ENCODE measurements around the gene ATRIP.
A peak's percentile ranks its signal among the peaks of the same experiment; 100 is the strongest.

Gene ATRIP

GRCh38 chr3:48425281-48425812 lies 21.2 kb upstream of the ATRIP start:
- DNase-seq = no peak

DNA sequence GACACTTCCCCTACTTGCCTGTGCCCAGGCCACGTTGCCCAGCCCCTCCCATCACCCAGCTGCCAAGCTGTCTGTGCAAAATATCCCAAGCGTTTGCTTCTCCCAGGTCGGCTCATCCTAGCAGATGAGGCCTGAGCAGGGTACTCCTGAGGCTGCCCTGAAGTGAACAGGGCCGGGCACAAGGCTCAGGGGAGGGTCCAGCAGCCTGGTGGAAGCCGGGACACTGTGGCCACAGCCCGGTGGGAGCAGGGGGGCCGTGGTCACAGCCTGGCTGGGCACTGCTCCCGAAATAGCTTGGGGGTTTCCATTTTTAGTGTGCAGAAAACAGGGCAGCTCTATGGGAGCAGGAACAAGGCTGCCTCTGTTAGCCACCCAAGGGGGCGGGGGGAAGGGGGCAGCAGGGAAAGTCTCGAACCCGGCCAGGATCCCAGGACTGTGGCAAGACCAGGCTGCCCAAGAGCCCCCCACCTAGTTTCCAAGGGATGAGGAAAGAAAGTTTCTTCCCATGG lies 20.1 kb upstream of the ATRIP start:
- DNase-seq = no peak

GRCh38 chr3:48426944-48427629 lies 19.4 kb upstream of the ATRIP start:
- DNase-seq = no peak

GRCh38 chr3:48427630-48427962 lies 18.9 kb upstream of the ATRIP start:
- no peak for DNase-seq

- DNase-seq = no peak
Measured at GRCh38 chr3:48428088-48428571, 18.4 kb upstream of the ATRIP start.

DNA sequence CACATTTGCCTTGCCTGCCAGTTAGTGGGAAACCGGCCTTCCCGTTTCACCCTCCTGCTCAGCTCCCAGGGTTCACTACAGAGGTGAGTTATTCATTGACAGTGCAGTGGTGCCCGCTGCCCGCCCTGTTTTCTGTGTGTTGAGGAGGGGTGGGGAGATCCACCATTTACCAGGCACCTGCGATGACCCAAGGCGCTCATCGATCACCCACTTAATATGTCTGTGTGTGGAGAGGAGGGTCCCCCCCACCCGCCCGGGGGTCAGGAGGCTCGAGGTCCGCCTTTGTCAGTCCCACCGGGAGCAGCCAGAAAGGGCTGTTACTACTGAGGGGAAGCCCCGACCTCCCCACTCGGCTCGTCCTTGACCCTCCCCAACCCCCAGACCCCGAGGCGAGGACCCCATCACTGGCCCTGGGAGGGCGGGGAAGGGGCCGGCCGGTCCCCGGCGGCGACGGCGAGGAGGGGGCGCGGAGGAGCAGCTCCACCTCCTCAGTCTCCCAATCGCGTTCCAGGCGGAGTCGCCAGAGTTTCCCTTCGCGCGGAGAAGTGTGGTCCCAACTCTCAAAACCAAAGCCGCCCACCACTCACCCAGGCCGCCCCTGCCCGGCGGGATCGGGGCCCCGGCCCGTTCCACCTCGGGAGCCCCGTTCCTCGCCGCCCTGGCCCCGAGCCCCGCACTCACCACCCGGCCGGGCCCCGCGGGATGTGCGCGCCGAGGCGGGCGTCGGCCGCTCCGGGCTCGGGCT lies 17.8 kb upstream of the ATRIP start:
- DNase-seq = no peak

DNA sequence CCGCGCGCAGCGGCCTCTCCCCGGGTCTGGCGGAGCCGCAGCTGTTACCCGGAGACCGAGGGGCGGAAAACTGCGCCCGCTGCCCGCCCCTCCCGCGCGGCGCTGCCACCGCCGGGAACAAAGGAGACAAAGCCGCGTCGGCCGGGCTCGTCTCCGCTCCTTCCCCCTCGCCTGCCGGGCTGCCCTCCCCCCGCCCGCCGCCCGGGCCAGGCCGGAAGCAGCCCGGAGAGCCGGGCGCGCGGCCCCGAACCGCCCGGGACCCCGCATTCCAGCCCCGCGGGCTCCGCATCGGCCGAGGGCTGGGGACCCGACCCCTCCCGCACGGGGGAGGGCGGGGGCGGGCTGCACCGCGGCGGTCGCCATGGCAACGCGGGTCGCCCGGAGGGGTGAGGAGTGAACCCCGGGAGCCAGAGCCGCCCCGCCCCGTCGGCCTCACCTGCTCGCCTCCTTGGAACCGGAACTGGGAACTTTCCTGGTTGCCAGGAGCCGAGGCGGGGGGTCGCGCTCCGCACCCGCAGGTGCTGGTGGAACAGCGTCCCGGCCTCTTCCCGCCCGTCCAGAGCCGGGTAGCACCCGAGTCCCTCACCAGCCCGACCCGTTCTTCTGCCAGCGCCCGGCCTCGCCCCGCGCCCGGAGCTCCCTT lies 17.1 kb upstream of the ATRIP start:
- DNase-seq = peak; percentile 51

DNA sequence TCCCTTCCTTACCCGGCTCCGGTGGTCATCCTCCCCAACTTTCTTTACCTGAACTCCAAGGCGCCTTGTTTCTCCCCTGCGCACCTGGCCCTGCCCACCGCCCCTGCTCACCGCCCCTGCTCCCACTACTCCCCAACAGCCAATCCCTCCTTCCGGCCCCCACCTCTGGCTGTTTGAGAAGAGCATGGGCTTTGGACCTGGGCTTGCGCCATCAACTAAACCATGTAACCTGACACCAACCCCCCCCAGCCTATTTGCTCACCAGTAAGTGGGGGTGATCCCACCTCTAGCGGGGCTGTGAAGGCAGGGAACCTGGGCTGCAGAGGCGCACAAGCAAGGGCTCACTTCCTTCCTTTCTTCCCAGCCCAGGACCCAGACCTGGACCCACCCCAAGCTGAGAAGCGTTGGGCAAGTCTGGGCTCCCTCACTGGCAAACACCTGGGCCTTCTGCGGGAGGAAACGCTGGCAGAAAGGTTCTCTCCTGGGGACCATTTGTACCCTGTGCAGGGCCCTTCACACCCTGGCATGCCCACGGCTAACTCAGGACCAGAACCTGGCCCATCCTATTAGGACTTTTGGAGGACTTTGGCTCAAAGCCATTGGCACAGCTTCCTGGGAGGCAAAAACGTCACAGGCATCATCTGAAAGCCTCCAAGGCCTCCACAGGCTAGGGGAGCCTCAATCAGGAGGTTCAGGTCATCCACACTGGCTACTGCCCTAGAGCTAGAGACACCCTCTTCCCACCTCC lies 16.4 kb upstream of the ATRIP start, which contains the start of gene PLXNB1:
TSS of gene PLXNB1 (minus strand) at position 127 of the 748 bp plus-strand sequence. CDS start 5,475 bp downstream, outside the sequence.
- no peak for DNase-seq

GRCh38 chr3:48430708-48431101 lies 15.8 kb upstream of the ATRIP start:
- no peak for DNase-seq

DNA sequence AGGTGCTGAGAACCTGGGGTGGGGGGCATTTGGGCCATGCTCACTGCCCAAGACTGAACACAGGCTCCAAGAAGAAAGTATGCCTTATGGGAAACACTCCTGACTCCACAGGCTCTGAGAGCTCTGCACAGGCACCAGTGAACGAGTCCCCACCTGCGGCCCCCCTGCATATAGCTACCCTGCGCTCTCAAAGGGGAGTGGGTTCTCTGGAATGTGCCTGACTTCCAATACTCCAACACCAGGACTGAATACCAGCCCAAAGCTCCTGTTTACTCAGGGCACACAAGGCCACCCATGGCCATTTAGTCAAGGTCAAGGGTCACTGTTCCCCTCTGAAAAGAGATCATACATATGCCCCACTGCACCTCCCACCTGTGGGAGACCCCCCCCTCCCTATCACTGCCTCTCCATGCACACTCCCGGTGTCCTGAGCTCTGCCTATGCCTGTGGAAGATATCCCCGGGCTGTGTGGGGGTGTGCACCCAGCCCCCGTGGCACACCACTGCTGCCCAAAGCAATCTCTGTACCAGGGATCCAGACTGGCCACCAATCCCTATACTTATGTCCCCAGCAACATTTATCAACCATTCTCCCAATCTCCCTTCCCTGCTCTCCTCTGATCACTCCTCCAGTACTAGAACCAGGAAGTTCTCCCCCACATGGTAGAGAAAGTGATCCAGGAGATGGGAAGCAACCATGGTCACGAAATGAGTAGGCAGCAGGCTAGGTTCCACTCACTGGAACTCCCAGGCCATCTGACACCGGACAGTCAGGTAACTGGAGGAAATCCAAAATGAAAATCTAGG lies 15.1 kb upstream of the ATRIP start:
- no peak for DNase-seq

GRCh38 chr3:48432411-48433371 lies 13.8 kb upstream of the ATRIP start:
- no peak for DNase-seq

DNA sequence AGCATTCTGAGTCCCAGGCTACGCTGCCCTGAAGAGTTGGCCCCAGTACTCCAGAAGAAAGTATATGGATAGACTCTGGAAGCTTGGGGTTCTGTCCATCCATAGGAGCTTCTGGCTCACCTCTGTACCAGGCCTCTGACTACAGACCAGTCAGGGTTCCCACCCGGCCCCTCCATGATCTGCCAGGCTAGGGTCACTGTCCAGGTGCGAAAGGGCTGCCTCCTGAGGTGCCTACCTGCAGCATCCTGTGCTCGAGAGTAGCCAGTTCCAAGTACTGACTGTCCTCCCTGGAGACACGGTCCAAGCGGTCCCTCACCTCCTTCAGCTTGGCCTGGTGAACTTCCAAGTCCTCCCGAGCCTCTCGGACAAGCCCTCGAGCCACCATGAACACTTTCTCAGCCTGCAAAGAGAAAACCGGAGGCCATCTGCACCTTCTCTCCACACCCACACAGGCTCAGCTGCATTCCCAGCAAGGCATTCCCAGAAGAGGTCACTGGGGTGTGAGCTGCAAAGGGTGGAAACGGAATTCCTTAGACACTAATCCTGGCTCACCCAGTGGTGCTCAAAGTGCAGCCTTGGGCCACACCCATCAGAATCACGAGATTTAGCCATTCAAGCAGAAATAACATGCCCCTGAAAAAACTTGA lies 12.9 kb upstream of the ATRIP start:
- no peak for DNase-seq

DNA sequence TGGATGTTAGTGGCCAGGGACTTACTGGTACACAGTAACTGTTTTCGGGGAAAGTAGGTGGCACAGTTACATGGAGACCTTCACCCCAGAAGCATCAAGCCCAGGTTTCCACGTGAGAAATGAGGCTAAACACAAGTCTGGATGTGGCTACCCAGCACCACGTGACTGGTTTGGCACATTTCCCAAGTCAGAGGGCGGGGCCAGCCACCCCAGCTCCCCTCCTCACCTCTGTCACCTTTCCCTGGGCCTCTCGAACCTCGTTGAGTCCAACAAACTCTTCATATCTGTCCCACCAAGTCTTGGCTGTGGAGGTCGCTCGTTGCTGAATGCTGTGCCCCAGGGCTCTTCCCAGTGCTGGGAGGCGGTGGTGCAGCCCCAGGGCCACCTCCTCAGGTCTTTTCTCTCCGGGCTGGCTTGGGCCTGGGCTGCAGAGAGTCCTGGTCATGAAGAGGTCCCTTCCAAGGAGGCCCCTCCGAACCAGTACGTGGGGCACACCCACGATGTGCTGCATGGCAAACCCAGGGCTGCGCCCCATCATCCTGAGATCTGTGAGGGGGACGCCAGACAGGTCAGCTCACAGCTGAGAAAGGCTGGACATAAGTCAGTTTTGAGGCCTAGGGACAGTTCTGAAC lies 11.8 kb upstream of the ATRIP start:
- DNase-seq = no peak

DNA sequence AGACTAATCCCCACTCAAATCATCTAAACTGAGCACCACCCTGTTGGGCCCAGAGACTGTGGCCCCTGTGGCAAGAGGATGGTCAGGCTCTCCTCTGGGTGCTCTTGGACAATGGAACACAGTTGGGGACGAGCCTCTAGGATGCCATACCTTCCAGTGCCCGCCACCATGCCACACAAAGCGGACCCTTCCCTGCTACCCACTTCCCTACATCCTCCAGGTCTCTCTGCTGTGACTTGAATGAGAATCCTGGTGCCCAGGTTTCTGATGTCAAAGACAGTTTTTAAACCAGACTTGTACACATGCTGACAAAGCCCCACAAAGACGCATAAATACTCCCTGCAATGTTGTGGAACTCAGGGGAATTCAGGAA lies 11.3 kb upstream of the ATRIP start:
- no peak for DNase-seq

DNA sequence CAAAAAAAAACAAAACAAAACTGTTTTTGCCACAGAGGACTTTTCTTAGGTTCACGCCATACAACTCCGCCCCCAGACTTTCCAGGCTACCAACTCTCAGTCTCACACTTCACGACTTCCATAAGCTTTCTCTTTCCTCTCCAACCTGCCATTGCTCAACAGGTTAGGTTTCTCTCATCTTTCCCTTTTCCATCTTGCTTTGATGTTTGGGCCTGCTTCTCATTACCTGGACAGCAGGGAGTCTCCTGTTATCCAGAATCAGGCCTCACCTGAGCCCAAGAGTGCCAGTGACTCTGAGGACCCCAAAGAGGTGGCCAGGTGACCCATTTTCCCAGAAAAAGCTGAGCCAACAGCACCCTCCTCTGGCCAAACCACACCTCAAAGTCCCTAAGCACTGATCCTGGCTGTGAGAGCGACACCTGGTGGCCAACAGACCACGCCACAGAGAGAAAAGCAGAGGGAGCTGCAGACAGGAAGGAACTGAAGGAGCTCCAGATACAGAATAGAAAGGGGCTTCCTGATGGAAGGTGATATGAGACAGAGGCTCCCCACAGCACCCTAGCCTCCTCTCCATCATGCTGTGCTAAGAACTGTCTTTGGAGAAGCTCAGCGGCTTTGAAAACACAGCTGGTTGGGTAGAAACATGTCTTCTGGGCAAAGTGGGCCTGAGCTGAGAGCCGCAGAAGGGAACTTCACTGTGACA lies 10.6 kb upstream of the ATRIP start:
- peak; percentile 88 for DNase-seq

- DNase-seq = no peak
Measured at GRCh38 chr3:48436477-48436787, 10.1 kb upstream of the ATRIP start.

DNA sequence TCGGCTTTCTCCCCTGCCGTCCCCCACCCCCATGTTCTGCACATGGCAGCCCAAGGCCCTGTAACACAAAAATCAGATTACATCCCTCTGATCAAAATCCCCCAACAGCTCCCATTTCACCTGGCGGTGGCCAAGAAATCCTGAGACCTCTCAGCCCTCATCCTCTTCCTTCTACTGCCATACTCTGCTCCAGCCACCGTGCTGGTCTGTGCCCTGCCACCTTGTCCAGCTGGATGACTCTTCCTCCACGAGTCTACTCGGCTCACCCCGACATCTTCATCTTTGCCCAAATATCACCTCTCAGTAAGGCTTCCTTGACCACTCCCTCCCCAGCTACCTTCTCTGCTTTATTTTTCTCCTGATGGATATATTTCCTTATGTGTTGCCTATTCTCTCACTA lies 9.7 kb upstream of the ATRIP start:
- no peak for DNase-seq

- DNase-seq = no peak
Measured at GRCh38 chr3:48437812-48438211, 8.7 kb upstream of the ATRIP start.
